HG02571 (cell line): ENCODE measurements around the gene PYY.
"Not testable (repeated sequence)": the region's sequence is repeated elsewhere in the genome, so short reads cannot be mapped to it uniquely, and the experiment has no call there.

Experiments
- ATAC-seq: cut with Tn5 transposase; IDR thresholded peaks from one replicate; pipeline ENCODE4 v1.9.1; 2021; ENCODE audit warnings: mild to moderate bottlenecking, moderate library complexity; ENCODE audit not compliant: unreplicated experiment

Gene PYY

DNA sequence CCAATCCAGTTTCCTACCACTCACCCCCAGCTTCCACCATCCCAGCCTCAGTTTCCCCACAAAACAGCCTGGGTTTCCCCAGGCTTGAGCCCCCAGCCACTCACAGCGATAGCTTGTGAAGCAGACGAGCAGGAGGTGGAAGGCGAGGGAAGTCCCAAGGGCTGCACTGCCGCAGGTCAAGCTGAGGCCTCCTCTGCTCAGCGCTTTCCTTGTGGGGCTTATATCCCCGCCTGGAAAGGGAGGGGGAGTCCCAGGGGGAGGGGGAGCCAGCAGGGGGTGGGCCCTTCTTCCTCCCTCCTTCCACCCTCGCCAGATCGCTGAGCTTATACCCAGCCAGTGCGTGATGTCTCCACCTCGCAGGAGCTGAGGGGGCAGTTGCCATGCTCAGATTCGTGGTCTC is at the start of gene PYY:
Gene PYY (minus strand): TSS at position 195 of the 400 bp plus-strand sequence. CDS start 457 bp downstream, outside the sequence.
- ATAC-seq = no peak

DNA sequence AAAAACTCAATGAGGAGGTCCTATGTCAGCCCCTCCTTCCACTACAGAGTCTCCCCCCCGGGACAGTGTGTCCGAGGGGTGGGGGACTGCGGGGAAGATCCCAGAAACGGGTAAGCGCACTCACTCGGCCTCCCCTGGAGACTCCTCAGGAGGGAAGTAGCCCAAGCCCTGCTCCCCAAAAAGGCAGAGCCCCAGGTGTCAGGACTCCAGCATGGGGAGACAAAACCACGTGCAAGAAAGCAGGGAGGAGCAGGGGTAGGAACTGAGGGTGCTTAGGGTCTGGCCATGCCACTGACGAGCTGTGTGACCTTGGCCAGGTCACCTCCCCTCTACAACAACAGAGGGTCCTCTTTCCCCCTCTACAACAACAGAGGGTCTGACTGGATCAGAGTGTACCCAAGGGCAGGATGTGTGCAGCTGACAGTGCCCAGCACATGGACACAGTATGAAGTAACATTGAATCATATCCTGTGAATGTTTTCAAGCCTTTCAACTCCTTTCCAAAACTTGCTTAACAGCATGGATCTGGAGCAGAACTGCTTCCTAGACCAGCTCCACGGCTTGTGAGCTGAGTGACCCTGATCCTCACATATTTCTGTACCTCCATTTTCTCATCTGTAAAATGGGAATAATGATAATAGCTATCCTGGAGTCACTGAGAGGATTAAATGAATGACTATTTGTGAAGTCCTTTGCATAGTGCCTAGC is 48.6 kb upstream of the PYY start:
- no peak for ATAC-seq

DNA sequence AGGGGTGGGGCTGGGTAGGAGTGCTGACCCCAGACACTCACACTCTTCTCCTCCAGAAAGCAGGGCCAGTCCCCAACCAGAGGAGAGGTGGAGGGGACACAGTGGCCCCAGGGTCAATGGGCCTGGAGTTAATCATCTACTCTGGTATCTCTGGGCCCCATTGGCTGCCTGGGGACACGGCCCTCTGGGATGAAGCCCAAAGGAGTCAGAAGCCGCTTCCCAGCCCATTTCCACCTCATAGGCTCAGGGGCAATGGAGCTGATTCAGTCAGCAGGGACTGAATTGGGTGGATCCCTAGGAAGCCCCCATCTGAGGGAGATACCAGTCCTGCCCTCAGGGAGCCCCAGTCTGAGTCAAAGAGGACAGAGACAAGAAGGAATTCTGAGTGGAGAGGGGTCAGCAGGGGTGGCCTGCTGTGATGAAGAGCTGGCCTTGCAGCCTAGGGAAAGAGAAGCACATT is 47.8 kb upstream of the PYY start:
- ATAC-seq = no peak

DNA sequence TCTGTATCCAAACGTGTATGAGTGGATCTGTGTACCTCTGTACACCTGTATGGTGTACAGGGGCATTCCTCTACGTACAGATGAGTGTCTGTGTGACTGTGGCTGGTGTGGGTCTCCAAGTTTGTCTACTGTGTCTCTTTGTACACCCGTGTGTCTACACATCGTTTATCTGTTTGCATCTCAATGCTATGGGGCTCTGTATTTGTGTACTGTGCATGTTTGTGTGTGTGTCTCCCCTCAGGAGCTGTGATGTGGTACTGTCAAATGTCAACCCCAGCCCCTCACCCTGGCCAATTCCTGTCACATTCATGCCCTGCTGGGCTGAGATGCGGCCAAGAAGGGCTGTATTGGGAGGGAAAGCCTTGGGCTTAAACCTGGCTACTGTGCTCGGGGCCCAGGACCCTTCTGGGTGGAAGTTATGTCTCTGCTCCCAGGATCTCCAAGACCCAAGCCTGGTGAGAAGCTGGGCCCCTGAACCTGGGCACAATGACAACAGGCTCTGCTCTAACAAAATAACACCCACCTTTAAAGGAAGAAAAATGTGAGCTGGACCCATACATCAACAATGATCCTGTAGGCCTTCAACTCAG is 47.2 kb upstream of the PYY start:
- no peak for ATAC-seq

DNA sequence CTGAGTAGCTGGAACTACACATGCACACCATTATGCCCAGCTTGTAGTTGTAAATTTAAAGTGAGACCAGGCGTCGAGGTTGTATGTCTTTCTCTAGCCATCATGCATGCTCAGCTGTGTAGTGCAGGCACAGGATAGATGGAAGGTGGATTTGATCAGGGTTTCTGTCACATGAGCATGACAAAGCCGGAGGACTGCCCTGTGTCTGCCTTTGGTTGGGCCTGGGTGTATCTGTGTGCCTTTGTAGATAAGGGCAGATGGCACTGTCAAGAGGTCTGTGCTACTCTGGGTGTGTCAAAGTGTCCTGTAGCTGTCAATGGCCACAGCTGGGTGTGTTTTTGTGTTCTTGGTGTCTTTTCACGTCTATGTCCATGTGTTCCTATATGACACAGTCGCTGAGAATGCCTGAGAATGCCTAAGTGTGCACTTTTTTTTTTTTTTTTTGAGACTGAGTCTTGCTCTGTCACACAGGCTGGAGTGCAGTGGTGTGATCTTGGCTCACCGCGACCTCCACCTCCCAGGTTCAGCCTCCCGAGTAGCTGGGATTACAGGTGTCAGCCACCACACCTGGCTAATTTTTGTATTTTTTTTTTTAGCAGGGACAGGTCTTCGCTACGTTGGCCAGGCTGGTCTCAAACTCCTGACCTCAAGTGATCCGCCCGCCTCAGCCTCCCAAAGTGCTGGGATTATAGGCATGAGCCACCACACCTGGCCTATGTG is 46.6 kb upstream of the PYY start:
- ATAC-seq = no peak

DNA sequence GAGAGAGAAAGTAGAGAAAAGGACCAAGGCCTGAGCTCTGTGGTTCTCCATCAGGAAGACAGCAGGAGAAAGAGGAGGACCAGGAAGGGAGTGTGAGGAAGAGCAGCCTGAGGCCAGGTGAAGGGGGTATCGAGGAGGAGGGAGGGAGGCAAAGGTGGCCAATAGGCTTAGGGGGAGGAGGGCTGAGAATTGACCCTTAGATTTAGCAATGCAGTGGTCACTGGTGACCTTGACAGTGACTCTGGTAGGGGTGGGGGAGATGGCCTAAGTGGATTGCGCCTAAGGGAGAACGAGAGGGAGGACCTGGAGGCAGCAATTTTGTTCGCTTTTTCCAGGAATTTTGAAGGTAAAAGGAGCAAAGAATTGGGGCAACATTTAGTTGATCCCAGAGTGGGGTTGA is 45.3 kb upstream of the PYY start:
- no peak for ATAC-seq

DNA sequence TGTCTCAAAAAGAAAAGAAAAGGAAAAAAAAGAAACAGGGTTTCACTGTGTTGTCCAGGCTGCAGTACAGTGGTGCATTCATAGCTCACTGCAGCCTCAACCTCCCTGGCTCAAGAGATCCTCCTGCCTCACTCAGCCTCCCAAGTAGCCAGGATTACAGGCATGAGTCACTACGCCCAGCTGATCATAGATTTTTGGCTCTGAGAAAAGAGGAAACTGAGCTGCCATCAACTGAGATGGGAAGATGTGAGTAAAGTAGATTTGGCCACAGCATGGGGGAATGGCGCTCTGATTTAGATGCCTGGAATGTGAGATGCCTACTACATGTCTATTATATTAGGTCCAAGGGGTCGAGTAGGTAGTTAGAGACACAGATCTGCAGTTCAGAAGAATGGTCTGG is 44.8 kb upstream of the PYY start:
- ATAC-seq = no peak

DNA sequence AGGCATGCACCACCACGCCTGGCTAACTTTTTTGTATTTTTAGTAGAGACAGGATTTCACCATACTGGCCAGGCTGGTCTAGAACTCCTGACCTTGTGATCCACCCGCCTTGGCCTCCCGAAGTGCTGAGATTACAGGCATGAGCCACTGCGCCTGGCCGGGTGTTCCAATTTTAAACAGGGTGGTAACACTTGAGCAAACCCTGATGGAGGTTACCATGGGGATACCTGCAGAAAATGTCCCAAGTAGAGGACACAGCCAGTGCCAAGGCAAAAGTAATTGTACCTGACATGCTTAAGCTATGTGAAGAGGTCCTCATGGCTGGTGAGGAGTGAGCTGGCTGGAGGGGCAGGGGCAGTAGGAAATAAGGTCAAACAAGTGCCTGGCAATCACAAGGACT is 43.4 kb upstream of the PYY start:
- not testable (repeated sequence) for ATAC-seq

DNA sequence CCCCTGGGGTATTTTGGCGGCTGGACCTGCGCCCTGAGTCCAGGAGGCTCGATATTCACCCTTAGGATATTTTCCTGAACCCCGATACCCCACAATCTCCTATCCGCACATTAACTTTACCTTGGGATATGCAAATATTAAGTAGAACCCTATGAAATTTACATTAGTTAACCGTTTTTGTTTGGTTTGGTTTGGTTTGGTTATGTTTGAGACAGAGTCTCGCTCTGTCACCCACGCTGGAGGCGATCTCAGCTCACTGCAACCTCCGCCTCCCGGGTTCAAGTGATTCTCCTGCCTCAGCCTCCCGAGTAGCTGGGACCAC is 41.4 kb upstream of the PYY start:
- ATAC-seq = no peak

DNA sequence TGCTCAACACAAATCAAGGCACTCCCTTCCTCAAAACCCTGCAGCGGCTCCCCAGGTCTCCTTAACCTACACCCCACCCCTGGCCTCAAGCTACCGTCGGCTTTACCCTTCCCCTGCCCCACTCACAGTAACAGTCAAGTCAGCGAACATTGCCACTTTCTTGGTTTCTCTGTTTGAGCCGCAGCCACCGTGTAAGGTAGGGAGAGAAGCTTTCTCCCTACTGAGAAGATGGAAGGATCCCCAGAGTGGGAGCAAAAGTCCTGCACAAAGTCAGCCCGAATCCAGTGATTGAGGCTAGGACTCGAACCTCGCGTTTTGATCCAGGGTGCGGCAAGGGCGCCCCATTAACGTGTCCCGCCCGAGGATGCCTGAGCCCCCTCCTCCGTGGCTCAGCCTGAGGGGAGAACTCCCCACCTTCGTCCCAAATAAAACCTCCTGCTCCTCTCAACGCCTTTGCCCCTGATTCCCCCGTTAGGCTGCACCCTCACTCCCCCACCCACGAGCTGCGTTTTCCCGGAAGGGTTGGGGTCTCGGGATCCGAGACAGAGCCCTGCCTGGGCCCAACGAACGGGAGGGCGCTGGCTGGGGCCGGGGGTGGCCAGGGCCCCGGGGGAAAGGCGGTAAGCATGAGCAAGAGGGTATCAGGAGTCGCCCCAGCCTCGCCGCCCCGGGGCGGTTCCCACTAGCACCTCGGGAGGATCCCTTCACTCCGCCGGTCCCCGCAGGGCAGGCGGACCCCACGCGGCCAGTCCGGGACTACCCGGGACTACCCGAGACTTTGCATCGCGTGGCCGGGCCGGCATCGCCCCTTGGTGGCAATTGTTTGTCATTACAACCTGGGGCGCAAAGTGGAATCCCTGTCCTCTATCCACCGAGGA is 40.8 kb upstream of the PYY start:
- no peak for ATAC-seq

DNA sequence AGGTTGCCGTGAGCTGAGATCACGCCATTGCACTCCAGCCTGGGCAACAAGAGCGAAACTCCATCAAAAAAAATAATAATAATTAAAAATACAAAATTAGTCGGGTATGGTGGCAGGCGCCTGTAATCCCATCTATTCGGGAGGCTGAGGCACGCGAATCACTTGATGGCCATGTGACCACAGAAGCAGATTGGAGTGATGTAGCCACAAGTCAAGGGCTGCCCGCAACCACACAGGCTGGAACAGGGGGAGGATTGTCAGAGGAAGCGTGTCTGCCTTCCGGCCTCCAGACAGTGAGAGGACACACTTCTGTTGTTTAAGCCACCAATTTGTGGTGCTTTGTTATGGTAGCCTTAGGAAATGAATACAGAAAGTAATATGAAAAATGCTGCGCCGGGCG is 38.9 kb upstream of the PYY start:
- no peak for ATAC-seq

DNA sequence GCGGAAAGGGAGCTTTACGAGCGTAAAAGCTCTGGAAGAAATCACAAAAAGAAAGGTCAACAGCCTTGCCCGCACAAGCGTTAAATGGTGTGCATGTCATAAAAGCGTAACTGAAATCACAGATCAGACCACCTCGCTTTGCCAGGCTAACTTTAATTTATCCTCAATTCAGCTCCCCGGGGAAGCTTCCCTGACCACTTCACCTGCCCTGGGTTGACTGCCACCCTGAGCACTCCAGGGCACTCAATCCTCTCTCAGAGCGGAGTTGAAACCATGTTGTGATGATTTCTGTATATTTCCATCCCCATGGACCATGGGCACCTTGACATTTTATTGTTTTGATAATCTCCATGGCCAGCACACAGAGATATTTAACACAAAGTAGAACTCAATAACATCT is 34.6 kb upstream of the PYY start:
- no peak for ATAC-seq

DNA sequence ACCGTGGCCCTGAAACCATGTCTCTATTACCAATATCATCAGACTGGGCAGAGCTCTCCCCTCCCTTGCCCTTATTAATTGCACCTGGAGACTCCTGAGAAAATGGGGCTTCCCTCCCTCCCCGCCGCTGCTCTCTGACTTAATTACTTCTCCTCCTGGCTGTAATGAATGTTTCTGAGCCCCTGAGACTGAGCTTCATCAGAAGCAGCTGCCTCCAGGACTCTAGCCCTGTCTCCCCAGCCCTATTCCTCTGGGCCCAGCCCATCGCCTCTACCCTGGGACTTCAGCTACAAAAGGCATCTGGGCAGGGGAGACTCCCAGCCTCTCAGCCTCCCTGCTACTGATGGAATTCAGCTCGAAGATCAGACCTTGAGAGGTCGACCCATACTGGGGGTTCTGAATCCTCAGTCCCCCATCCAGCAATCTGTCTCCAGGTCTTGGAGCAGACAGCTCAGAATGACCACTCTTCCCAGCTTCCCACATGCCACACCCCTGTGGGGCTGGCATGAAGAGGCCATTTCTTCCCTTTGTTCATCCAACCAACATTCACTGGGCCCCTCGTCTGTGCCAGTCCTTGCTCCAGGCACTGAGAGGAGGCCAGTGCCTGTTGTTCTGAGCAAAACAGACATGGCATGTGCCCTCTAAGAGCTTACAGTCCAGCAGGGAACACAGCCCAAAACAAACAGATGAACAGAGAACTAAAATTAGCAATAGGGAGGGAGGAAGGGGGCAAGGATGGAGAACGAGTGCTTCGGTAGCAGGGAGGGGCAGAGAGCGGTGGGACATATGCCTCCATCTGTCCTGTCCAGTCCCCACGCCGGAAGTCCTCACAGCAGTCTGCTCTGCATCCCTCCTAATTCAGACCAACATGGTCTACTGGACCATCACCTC is 33.6 kb upstream of the PYY start:
- ATAC-seq = no peak

DNA sequence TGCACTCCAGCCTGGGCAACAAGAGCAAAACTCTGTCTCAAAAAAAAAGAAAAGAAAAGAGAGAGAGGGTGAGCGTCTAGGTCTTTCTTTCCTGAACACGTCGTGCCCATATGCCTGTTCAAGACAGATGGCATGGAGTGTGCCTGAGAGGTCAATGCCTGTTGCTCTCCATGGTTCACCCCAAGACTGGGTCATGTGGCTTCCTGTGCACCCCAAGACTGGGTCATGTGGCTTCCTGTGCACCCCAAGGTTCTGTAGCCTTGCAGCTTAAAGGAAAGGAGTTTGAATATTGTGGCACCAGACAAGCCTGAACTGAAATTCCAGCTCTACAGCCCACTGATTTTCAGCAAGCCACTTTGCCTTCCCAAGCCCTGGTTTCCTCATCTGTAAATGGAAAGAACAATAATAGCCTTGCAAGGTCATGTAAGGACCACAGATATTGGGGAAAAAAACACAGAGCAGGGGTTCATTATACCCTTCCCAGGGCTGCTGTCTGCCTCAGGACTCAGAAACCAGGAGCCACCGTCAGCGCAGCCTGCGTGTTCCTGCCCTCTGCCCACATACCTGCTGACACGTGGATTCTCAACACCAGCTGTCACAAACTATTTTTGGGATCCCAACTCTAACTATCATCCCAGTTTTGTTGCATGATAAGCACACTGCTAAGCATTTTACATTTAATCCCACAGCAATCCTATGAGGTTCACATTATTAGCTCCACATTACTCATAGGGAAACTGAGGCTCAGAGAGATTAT is 32.7 kb upstream of the PYY start:
- no peak for ATAC-seq

DNA sequence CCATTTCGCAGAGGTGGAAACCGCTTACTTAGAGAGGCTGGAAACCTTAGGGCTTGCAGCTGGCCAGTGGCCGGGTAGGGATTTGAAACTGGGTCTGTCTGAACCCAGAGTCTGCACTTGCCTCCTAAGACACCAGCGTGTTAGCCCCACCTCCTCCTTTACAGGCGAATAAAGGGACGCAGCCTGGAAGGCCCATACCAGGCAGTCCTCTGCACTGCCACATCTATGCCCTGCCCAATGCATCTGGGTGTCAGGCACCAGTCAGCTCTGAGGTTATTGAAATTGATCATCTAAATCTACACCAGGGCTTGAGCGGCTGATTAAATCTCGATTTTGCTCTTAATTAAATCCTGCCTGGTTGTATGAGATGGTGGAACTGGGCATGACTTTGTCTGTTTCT is 30.8 kb upstream of the PYY start:
- ATAC-seq = no peak

DNA sequence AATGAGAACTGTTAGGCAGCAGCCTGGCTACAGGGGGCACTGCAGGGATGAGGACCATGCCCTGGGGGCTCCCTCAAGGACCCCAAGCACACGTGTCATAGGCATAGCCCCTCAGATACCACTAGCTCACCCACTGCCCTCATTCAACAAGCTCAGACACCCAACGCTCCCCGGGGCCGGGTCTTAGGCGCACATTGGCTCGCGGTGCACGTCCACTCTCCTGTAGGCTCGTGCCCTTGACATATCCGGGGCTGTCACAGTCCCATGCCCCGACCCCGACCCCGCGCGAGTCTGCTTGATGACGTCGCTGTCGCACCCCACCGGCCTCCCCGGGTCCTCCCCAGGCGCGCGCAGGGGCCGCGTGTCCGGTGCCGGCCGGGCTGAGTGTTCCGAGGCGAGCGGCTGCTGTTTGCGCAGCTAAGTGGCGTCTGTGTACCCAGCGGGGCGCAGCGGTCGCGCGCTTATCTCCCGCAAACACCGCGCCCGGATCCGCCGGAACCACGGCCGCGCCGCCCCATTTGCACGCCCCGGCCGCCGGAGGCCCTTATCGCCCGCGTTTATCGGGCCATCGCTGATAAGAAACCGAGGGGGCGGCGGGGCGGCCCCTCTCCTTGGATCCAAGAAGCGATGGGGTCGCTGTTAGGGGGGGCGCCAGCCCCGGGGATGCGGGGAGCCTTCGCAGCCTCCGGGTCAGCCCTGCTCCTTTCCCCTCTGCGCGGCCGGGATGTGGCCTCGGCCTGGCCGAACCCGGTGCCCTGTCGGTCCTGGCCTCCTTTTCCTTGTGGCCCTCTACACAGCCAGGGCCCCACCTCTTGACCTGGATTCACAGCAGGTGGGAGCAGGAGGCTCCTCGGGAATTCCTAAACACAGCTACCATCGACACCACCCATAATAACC is 30.0 kb upstream of the PYY start:
- ATAC-seq = no peak

DNA sequence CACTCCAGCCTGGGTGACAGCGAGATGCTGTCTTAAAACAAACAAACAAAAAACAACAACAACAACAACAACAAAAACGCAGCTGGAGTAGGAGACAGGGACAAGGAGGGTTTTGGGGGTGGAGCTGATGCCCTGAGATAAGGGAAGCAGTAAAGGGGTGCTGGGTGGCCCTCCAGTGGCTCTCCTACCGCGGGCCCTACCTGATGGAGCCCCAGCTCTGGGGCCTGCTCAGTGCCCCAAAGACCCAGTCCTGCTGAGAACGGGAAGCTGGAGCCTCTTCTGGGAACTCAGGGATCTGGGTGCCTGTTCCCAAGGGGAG is 29.4 kb upstream of the PYY start:
- ATAC-seq = no peak

DNA sequence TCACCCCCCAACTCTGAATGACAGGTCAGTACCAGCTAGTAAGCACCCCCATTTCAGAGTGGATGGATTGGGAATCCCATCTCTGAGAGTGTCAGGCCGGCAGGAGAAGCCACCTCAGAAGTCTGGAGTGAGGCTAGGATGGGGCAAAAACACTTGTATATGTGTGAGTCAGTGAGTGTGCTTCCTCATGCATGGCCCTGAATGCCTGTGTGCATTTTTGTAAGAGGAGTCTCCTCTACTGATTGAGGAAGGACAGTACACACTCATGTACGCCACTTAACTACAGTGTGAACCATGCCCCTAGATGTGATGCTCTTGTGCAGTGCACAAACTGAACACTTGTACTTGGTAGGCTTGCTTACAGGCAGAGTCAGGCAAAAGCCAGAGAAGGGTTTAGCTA is 28.4 kb upstream of the PYY start:
- ATAC-seq = no peak

DNA sequence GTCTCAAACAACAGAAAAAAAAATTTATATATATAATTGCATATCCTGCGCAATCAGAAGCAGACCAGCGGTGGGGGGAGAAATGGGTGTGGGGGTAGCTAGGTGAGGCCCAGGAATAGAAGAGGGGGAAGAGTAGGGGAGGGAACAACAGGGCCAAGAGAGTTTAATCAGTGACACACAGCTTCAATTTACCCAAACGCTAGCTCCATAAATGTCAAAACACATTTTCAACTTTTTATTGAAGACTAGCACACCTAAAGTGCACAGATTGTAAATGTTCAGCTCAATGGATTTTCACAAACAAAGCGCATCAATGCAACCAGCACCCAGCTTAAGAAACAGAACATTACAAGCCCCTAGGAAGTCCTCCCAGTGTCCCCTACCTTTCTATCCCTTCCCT is 25.9 kb upstream of the PYY start:
- no peak for ATAC-seq
